ENCODE measurements around the gene RAE1.
"Not testable (repeated sequence)": the region's sequence is repeated elsewhere in the genome, so short reads cannot be mapped to it uniquely, and the experiment has no call there.

DNA sequence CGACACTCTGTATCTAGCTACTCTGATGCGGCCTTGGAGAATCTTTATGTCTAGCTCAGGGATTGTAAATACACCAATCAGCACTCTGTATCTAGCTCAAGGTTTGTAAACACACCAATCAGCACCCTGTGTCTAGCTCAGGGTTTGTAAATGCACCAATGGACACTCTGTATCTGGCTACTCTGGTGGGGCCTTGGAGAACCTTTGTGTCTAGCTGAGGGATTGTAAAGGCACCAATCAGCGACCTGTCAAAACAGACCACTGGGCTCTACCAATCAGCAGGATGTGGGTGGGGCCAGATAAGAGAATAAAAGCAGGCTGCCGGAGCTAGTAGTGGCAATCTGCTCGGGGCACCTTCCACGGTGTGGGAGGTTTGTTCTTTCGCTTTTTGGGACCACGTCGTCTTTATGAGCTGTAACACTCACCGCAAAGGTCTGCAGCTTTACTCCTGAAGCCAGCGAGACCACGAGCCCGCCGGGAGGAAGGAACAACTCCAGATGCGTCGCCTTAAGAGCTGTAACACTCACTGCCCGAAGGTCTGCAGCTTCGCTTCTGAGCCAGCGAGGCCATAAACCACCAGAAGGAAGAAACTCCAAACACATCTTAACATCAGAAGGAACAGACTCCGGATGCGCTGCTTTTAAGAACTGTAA, 2.0 kb upstream of the RAE1 start:
- TF ChIP-seq, protein P1, sequence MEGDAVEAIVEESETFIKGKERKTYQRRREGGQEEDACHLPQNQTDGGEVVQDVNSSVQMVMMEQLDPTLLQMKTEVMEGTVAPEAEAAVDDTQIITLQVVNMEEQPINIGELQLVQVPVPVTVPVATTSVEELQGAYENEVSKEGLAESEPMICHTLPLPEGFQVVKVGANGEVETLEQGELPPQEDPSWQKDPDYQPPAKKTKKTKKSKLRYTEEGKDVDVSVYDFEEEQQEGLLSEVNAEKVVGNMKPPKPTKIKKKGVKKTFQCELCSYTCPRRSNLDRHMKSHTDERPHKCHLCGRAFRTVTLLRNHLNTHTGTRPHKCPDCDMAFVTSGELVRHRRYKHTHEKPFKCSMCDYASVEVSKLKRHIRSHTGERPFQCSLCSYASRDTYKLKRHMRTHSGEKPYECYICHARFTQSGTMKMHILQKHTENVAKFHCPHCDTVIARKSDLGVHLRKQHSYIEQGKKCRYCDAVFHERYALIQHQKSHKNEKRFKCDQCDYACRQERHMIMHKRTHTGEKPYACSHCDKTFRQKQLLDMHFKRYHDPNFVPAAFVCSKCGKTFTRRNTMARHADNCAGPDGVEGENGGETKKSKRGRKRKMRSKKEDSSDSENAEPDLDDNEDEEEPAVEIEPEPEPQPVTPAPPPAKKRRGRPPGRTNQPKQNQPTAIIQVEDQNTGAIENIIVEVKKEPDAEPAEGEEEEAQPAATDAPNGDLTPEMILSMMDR (IDR thresholded peaks at IDR 0.05 in 4 of 5, conservative IDR thresholded peaks at IDR 0.05 in 1 of 5), result not testable (repeated sequence)
- not testable (repeated sequence) for TF ChIP-seq POLR2A (IDR thresholded peaks at IDR 0.05)
